ENCODE measurements around the gene TRIM73. TPM values are rescaled to one million over a fixed set of nuclear protein-coding genes. Genes with fewer than 3 reads are reported as not detected.
A peak's percentile ranks its signal among the peaks of the same experiment; 100 is the strongest.
"Not testable (repeated sequence)": the region's sequence is repeated elsewhere in the genome, so short reads cannot be mapped to it uniquely, and the experiment has no call there.

Gene TRIM73
- total RNA-seq, 1 experiment from 2014 or later: 0.82 TPM

DNA sequence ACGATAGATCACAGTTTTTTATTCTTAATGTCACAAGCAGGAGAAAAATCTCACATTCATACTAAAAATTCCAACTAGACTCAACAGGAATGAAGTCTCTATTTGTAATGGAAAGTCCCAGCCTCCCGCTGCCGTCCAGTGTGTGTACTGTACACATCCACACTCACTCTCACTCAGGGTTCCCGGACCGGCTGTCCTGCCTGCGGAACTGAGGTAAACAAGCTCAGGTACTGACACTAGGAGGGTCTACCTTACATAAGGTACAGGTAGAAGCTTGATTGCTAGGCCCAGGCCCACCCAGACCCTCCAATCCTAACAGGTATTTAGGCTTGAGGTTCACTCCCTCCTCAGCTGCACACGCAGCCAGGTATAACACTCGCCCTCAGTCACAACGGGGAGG is 21.4 kb downstream of the TRIM73 start:
- H3K27me3 ChIP-seq (replicated peaks; ENCODE audit: control insufficient read depth, insufficient read depth, low read length); BruUV-seq (replicated peaks); H3K9me3 Mint-ChIP-seq (ENCODE audit: unreplicated experiment); intact Hi-C loops (cut with micrococcal nuclease; ENCODE audit: unreplicated experiment); H3K36me3 ChIP-seq (ENCODE audit: control insufficient read depth, insufficient read depth, low read length); CTCF ChIA-PET; H3K4me3 Mint-ChIP-seq (ENCODE audit: unreplicated experiment); H3K27me3 Mint-ChIP-seq (ENCODE audit: insufficient read depth, unreplicated experiment); H3K4me1 Mint-ChIP-seq (ENCODE audit: low read depth, unreplicated experiment); H3K27ac Mint-ChIP-seq (ENCODE audit: unreplicated experiment); POLR2A ChIA-PET; H3K9me3 ChIP-seq; H3K4me3 ChIP-seq (ENCODE audit: low read depth, low read length); H3K4me1 ChIP-seq: not testable (repeated sequence)
- peaks cover 51% of the 10 kb centered on the region for H3K36me3 Mint-ChIP-seq (ENCODE audit: insufficient read depth, unreplicated experiment)
- DNase-seq: peak in 1 of 2 experiments; percentile 21

DNA sequence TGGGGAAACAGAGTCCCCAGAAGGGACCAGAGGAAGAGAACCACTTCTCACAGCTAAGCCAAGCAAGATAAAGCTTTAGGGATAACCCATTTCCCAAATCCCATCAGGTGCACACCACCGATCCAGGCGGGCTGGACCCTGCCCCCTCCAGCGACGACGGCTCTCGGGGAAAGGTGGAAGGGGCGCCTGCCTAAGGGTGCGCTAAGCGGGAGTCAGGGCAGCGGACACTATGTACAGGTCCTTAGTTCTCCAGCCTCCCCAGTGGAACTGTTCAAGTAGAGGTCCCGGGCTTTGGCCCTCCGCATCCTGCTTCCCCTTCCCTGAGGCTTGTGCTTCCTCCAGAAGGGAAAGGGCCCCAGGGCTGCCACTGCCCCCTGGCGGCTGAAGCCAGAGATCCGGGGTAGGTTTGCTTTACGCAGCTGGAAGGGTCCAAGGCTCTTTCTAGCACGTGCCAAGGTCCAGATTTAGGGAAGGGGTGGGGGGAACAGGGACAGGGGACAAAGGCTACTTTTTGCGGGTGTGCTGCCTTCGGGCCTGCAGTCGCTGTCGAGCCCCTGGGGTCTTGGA is 22.9 kb downstream of the TRIM73 start:
- H3K9me3 ChIP-seq; H3K27ac Mint-ChIP-seq (ENCODE audit: unreplicated experiment); intact Hi-C loops (cut with micrococcal nuclease; ENCODE audit: unreplicated experiment); BruUV-seq (replicated peaks); CTCF ChIA-PET; H3K4me1 Mint-ChIP-seq (ENCODE audit: low read depth, unreplicated experiment); H3K36me3 ChIP-seq (ENCODE audit: control insufficient read depth, insufficient read depth, low read length); H3K9me3 Mint-ChIP-seq (ENCODE audit: unreplicated experiment); POLR2A ChIA-PET; H3K4me1 ChIP-seq; H3K27me3 ChIP-seq (replicated peaks; ENCODE audit: control insufficient read depth, insufficient read depth, low read length); H3K27me3 Mint-ChIP-seq (ENCODE audit: insufficient read depth, unreplicated experiment); H3K4me3 ChIP-seq (ENCODE audit: low read depth, low read length); H3K4me3 Mint-ChIP-seq (ENCODE audit: unreplicated experiment): not testable (repeated sequence)
- peaks cover 55% of the 10 kb centered on the region for H3K36me3 Mint-ChIP-seq (ENCODE audit: insufficient read depth, unreplicated experiment)
- peak in 1 of 2 experiments; percentile 25 for DNase-seq

- H3K9me3 ChIP-seq; H3K4me1 ChIP-seq; H3K9me3 Mint-ChIP-seq (ENCODE audit: unreplicated experiment); H3K4me3 Mint-ChIP-seq (ENCODE audit: unreplicated experiment); H3K4me1 Mint-ChIP-seq (ENCODE audit: low read depth, unreplicated experiment); H3K27me3 ChIP-seq (replicated peaks; ENCODE audit: control insufficient read depth, insufficient read depth, low read length); H3K27ac Mint-ChIP-seq (ENCODE audit: unreplicated experiment); H3K36me3 ChIP-seq (ENCODE audit: control insufficient read depth, insufficient read depth, low read length); POLR2A ChIA-PET; H3K4me3 ChIP-seq (ENCODE audit: low read depth, low read length); intact Hi-C loops (cut with micrococcal nuclease; ENCODE audit: unreplicated experiment); CTCF ChIA-PET; H3K27me3 Mint-ChIP-seq (ENCODE audit: insufficient read depth, unreplicated experiment); BruUV-seq (replicated peaks): not testable (repeated sequence)
- peak in 1 of 2 experiments; percentile 24 for DNase-seq
- peaks cover 62% of the 10 kb centered on the region for H3K36me3 Mint-ChIP-seq (ENCODE audit: insufficient read depth, unreplicated experiment)
Measured at GRCh38 chr7:75419210-75419609, 23.8 kb downstream of the TRIM73 start.

DNA sequence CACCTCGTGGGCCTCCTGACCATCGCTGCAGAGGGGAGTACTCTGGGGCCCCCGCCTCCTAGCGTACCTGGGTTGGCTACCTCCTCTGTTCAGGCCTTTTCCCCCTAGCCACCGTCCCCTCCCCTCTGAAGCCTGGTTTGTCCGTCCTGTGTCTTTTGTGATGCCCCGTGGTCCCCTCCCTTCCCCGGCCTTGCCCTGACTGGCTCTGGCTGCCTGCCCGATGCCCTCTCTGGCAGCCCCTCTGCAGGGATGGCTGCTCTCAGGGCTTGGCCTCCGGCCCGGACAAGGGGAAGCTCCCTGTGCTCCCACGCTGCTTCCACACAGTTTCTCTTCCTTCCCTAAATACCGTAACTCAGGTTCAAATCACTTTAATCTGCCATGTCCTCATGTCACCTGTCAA is 24.3 kb downstream of the TRIM73 start:
- intact Hi-C loops (cut with micrococcal nuclease; ENCODE audit: unreplicated experiment); H3K27me3 Mint-ChIP-seq (ENCODE audit: insufficient read depth, unreplicated experiment); POLR2A ChIA-PET: not testable (repeated sequence)

GRCh38 chr7:75420152-75420551 is 24.7 kb downstream of the TRIM73 start:
- Mint-ChIP-seq H3K36me3 (ENCODE audit: insufficient read depth, unreplicated experiment) (peaks cover 63% of the 10 kb centered on the region), H3K4me3 (ENCODE audit: unreplicated experiment) (peak overlapping the region; percentile 48)
- H3K27me3 Mint-ChIP-seq (ENCODE audit: insufficient read depth, unreplicated experiment); BruUV-seq (replicated peaks); CTCF ChIA-PET; POLR2A ChIA-PET; H3K27me3 ChIP-seq (replicated peaks; ENCODE audit: control insufficient read depth, insufficient read depth, low read length); H3K27ac Mint-ChIP-seq (ENCODE audit: unreplicated experiment); H3K4me1 Mint-ChIP-seq (ENCODE audit: low read depth, unreplicated experiment); H3K4me1 ChIP-seq; H3K36me3 ChIP-seq (ENCODE audit: control insufficient read depth, insufficient read depth, low read length); H3K9me3 Mint-ChIP-seq (ENCODE audit: unreplicated experiment); H3K9me3 ChIP-seq; H3K4me3 ChIP-seq (ENCODE audit: low read depth, low read length); intact Hi-C loops (cut with micrococcal nuclease; ENCODE audit: unreplicated experiment): not testable (repeated sequence)
- peak in 1 of 2 experiments; percentile 13 for DNase-seq

More for the DNA sequence above, 24.3 kb downstream of the TRIM73 start:
- BruUV-seq (replicated peaks); H3K4me3 ChIP-seq (ENCODE audit: low read depth, low read length); H3K9me3 Mint-ChIP-seq (ENCODE audit: unreplicated experiment); H3K4me1 Mint-ChIP-seq (ENCODE audit: low read depth, unreplicated experiment); H3K36me3 ChIP-seq (ENCODE audit: control insufficient read depth, insufficient read depth, low read length); H3K27ac Mint-ChIP-seq (ENCODE audit: unreplicated experiment); H3K9me3 ChIP-seq; CTCF ChIA-PET; H3K4me1 ChIP-seq; H3K27me3 ChIP-seq (replicated peaks; ENCODE audit: control insufficient read depth, insufficient read depth, low read length): not testable (repeated sequence)
- Mint-ChIP-seq H3K36me3 (ENCODE audit: insufficient read depth, unreplicated experiment) (peaks cover 67% of the 10 kb centered on the region), H3K4me3 (ENCODE audit: unreplicated experiment) (peak overlapping the region; percentile 48)
- peak in 1 of 2 experiments; percentile 32 for DNase-seq

- POLR2A ChIA-PET; H3K4me1 Mint-ChIP-seq (ENCODE audit: low read depth, unreplicated experiment); DNase-seq; H3K4me3 Mint-ChIP-seq (ENCODE audit: unreplicated experiment); H3K4me1 ChIP-seq; H3K4me3 ChIP-seq (ENCODE audit: low read depth, low read length); H3K27me3 ChIP-seq (replicated peaks; ENCODE audit: control insufficient read depth, insufficient read depth, low read length); H3K9me3 Mint-ChIP-seq (ENCODE audit: unreplicated experiment); H3K27me3 Mint-ChIP-seq (ENCODE audit: insufficient read depth, unreplicated experiment); H3K9me3 ChIP-seq; intact Hi-C loops (cut with micrococcal nuclease; ENCODE audit: unreplicated experiment); CTCF ChIA-PET; H3K27ac Mint-ChIP-seq (ENCODE audit: unreplicated experiment); H3K36me3 ChIP-seq (ENCODE audit: control insufficient read depth, insufficient read depth, low read length): not testable (repeated sequence)
- BruUV-seq (replicated peaks): TSS peak; percentile 12
- H3K36me3 Mint-ChIP-seq (ENCODE audit: insufficient read depth, unreplicated experiment): peaks cover 45% of the 10 kb centered on the region
Measured at GRCh38 chr7:75421798-75422710, 26.6 kb downstream of the TRIM73 start.

DNA sequence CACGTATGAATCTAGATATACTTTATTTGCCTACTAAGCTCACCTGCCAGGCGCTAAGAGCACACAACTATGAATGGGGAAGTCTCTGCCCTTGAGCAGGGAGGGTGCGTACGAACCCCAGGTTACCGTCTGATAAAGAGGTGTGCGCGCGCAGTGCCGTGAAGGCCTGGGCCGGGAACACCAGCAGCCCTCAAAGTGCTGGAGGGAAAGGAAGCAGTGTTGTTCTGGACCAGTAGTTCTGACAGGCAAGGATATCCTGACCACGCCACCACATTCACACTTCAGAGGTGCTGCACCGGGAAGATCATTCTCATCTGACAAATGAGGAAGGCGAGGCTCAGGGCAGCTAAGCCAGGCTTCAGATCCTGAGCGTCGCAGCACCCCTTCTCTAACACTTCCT is 28.1 kb downstream of the TRIM73 start:
- H3K27me3 Mint-ChIP-seq (ENCODE audit: insufficient read depth, unreplicated experiment); H3K9me3 ChIP-seq; CTCF ChIA-PET; H3K27me3 ChIP-seq (replicated peaks; ENCODE audit: control insufficient read depth, insufficient read depth, low read length); intact Hi-C loops (cut with micrococcal nuclease; ENCODE audit: unreplicated experiment); H3K4me1 Mint-ChIP-seq (ENCODE audit: low read depth, unreplicated experiment); H3K4me3 ChIP-seq (ENCODE audit: low read depth, low read length); H3K4me3 Mint-ChIP-seq (ENCODE audit: unreplicated experiment); H3K36me3 ChIP-seq (ENCODE audit: control insufficient read depth, insufficient read depth, low read length); BruUV-seq (replicated peaks); H3K4me1 ChIP-seq; DNase-seq; H3K27ac Mint-ChIP-seq (ENCODE audit: unreplicated experiment); POLR2A ChIA-PET; H3K9me3 Mint-ChIP-seq (ENCODE audit: unreplicated experiment): not testable (repeated sequence)
- peaks cover 46% of the 10 kb centered on the region for H3K36me3 Mint-ChIP-seq (ENCODE audit: insufficient read depth, unreplicated experiment)

Measured in Caco-2 (cell line).